GM12801 (cell line): ENCODE results near the gene TUBB1.

Source experiments
- CTCF ChIP-seq: IDR thresholded peaks from one replicate; pipeline ENCODE4 v1.5.1; 2011; ENCODE audit warnings: control low read depth; ENCODE audit not compliant: insufficient read length; ENCODE audit errors: extremely low read depth

The TUBB1 gene

GRCh38 chr20:58991715-58992114 lies 27.5 kb upstream of the TUBB1 start:
- no peak for TF ChIP-seq CTCF

- no peak for TF ChIP-seq CTCF
Observed at GRCh38 chr20:58992911-58993310, 26.3 kb upstream of the TUBB1 start.

DNA sequence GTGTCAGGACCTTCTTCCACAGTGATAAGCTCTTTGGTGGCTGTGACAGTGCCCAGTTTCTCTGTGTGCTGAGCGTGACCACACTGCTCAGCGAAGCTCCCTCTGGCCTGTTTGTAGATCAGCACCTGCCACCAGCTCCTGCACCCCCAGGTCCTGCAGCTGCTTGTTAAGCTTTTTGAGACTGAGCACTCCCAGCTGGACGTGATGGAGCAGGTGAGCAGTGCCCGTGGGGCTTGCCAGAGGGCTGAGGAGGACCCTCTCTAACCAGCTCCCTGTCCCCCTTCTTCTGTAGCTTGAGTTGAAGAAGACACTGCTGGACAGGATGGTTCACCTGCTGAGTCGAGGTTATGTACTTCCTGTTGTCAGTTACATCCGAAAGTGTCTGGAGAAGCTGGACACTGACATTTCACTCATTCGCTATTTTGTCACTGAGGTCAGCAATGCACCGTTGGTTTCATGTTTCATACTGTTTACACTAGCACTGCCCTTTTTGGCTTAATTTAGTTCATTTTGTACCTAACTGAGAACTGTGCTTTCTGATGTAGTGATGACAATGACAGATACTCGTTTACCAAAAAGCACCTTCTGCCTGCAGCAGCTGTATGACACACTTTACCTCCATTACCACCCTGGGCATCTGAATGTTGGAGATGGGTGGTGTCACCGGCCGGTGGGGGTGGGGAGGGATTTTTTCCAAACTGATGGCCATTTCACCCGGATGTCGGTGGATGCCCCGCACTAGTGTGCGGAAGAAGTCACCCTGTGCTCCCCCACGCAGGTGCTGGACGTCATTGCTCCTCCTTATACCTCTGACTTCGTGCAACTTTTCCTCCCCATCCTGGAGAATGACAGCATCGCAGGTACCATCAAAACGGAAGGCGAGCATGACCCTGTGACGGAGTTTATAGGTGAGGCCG lies 25.6 kb upstream of the TUBB1 start:
- TF ChIP-seq CTCF = no peak

DNA sequence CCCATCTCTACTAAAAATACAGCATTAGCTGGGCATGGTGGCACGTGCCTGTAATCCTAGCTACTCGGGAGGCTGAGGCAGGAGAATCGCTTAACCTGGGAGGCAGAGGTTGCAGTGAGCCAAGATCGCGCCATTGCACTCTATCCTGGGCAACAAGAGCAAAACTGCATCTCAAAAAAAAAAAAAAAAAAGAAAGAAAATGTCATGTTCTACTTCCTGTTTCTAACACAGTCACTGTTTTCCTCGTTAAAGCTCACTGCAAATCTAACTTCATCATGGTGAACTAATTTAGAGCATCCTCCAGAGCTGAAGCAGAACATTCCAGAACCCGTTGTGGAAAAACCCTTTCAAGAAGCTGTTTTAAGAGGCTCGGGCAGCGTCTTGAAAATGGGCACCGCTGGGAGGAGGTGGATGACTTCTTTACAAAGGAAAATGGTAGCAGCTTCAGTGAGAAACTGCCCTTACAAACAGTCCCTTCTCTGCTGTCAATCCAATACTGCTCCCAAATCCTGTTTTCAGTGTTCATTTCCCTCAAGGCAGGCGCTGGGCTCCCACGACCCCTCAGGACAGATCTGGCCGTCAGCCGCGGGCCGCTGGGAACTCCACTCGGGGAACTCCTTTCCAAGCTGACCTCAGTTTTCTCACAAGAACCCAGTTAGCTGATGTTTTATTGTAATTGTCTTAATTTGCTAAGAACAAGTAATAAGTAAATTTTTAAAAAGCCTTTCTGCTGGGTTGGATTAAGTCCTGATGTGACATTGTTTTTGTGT lies 24.7 kb upstream of the TUBB1 start:
- no peak for TF ChIP-seq CTCF

GRCh38 chr20:58995461-58996225 lies 23.6 kb upstream of the TUBB1 start:
- no peak for TF ChIP-seq CTCF

DNA sequence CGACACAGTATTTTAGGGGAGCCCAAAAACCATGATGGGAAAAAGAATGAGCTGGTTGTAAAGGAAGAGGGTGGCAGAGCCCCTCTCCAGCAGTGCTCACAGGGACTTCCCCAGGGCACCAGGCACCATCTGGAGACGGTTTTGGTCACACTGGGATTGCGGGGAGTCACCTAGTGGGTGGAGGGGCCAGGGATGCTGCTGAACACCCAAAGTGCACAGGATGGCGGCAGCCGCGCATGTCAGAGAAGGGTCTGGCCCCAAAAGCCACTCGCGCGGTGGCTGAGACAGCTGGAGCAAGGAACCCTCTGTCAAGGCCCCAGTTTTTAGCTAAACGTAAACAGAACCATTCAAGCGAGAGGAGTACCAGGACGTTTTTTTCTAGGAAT lies 23.0 kb upstream of the TUBB1 start:
- TF ChIP-seq CTCF = no peak
